Measurements from ENCODE around the gene IL17A.

DNA sequence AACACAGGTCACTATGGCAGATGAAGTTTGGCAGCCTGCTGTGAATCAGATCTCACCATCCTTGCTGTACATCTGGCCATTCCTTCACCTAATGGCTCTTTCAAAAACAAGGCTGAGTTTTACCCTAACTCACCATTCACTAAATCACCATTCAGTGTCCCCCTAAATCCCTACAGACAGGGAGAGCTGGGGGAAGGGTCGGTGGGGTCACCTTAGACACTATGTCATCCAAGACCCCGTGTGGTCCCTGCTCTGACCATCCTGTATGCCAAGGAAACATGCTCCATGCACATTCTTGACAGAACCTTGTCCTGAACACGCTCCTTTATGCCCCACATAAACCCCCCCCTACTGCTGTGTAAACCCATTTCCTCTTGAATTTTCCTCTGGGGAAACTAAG is 31.8 kb upstream of the IL17A start:
- no peak for TF ChIP-seq EZH2 (IDR thresholded peaks at IDR 0.05; ENCODE audit: low read depth)
- TF ChIP-seq, protein P1, sequence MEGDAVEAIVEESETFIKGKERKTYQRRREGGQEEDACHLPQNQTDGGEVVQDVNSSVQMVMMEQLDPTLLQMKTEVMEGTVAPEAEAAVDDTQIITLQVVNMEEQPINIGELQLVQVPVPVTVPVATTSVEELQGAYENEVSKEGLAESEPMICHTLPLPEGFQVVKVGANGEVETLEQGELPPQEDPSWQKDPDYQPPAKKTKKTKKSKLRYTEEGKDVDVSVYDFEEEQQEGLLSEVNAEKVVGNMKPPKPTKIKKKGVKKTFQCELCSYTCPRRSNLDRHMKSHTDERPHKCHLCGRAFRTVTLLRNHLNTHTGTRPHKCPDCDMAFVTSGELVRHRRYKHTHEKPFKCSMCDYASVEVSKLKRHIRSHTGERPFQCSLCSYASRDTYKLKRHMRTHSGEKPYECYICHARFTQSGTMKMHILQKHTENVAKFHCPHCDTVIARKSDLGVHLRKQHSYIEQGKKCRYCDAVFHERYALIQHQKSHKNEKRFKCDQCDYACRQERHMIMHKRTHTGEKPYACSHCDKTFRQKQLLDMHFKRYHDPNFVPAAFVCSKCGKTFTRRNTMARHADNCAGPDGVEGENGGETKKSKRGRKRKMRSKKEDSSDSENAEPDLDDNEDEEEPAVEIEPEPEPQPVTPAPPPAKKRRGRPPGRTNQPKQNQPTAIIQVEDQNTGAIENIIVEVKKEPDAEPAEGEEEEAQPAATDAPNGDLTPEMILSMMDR (conservative IDR thresholded peaks at IDR 0.05) = no peak
